SHP77 treated with DMSO at 0.1 percent for 48 hours (cell line): ENCODE data around the gene HADHA.

Experiments
- DNase-seq: peaks from one replicate; lab custom pipeline; 2025; lab: John Stamatoyannopoulos, UW

HADHA gene

GRCh38 chr2:26193578-26194231, 50.7 kb downstream of the HADHA start:
- no peak for DNase-seq

- no peak for DNase-seq
Measured at GRCh38 chr2:26191316-26192159, 52.9 kb downstream of the HADHA start.

GRCh38 chr2:26190369-26190768, 54.1 kb downstream of the HADHA start:
- DNase-seq: no peak

- DNase-seq: no peak
Measured at GRCh38 chr2:26189751-26190150, 54.7 kb downstream of the HADHA start.

GRCh38 chr2:26189123-26189522, 55.3 kb downstream of the HADHA start:
- DNase-seq: no peak

- DNase-seq: no peak
Measured at GRCh38 chr2:26187537-26188104, 56.8 kb downstream of the HADHA start.

GRCh38 chr2:26187114-26187513, 57.3 kb downstream of the HADHA start:
- no peak for DNase-seq

- no peak for DNase-seq
Measured at GRCh38 chr2:26185954-26186770, 58.3 kb downstream of the HADHA start.

GRCh38 chr2:26185304-26185928, 59.0 kb downstream of the HADHA start:
- no peak for DNase-seq

GRCh38 chr2:26184555-26185303, 59.7 kb downstream of the HADHA start:
- DNase-seq: no peak

- DNase-seq: no peak
Measured at GRCh38 chr2:26184121-26184520, 60.3 kb downstream of the HADHA start.

GRCh38 chr2:26182887-26183630, 61.4 kb downstream of the HADHA start:
- DNase-seq: no peak

- no peak for DNase-seq
Measured at GRCh38 chr2:26182441-26182840, 62.0 kb downstream of the HADHA start.

GRCh38 chr2:26179446-26179913, 65.0 kb downstream of the HADHA start:
- no peak for DNase-seq

GRCh38 chr2:26178746-26179436, 65.5 kb downstream of the HADHA start:
- DNase-seq: no peak

GRCh38 chr2:26178246-26178645, 66.2 kb downstream of the HADHA start:
- no peak for DNase-seq

- DNase-seq: no peak
Measured at GRCh38 chr2:26177122-26177521, 67.3 kb downstream of the HADHA start.

GRCh38 chr2:26176279-26176615, 68.2 kb downstream of the HADHA start:
- no peak for DNase-seq

GRCh38 chr2:26175466-26176278, 68.8 kb downstream of the HADHA start:
- no peak for DNase-seq
